ENCODE data around the gene REEP3.

REEP3 gene

GRCh38 chr10:63629363-63630084 is 108.3 kb downstream of the REEP3 start (continued):
- TF ChIP-seq, protein P1, sequence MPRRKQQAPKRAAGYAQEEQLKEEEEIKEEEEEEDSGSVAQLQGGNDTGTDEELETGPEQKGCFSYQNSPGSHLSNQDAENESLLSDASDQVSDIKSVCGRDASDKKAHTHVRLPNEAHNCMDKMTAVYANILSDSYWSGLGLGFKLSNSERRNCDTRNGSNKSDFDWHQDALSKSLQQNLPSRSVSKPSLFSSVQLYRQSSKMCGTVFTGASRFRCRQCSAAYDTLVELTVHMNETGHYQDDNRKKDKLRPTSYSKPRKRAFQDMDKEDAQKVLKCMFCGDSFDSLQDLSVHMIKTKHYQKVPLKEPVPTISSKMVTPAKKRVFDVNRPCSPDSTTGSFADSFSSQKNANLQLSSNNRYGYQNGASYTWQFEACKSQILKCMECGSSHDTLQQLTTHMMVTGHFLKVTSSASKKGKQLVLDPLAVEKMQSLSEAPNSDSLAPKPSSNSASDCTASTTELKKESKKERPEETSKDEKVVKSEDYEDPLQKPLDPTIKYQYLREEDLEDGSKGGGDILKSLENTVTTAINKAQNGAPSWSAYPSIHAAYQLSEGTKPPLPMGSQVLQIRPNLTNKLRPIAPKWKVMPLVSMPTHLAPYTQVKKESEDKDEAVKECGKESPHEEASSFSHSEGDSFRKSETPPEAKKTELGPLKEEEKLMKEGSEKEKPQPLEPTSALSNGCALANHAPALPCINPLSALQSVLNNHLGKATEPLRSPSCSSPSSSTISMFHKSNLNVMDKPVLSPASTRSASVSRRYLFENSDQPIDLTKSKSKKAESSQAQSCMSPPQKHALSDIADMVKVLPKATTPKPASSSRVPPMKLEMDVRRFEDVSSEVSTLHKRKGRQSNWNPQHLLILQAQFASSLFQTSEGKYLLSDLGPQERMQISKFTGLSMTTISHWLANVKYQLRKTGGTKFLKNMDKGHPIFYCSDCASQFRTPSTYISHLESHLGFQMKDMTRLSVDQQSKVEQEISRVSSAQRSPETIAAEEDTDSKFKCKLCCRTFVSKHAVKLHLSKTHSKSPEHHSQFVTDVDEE (CRISPR knock-in tag; IDR thresholded peaks at IDR 0.05), result peak; percentile 26; the same call in 1 of the 2 replicates
- TF ChIP-seq SNAI2 (CRISPR knock-in tag; IDR thresholded peaks at IDR 0.05) (no peak), TCF4 (CRISPR knock-in tag; IDR thresholded peaks at IDR 0.05; ENCODE audit: borderline replicate concordance) (peak; percentile 88), CREB5 (CRISPR knock-in tag; IDR thresholded peaks at IDR 0.05; ENCODE audit: low read depth) (peak; percentile 72; the same call in 1 of the 2 replicates), GLIS3 (CRISPR knock-in tag; IDR thresholded peaks at IDR 0.05) (0 out of 2 replicates have a peak, but pooled peaks have one; percentile 22), PPARA (CRISPR knock-in tag; IDR thresholded peaks at IDR 0.05; ENCODE audit: borderline replicate concordance) (no peak)

DNA sequence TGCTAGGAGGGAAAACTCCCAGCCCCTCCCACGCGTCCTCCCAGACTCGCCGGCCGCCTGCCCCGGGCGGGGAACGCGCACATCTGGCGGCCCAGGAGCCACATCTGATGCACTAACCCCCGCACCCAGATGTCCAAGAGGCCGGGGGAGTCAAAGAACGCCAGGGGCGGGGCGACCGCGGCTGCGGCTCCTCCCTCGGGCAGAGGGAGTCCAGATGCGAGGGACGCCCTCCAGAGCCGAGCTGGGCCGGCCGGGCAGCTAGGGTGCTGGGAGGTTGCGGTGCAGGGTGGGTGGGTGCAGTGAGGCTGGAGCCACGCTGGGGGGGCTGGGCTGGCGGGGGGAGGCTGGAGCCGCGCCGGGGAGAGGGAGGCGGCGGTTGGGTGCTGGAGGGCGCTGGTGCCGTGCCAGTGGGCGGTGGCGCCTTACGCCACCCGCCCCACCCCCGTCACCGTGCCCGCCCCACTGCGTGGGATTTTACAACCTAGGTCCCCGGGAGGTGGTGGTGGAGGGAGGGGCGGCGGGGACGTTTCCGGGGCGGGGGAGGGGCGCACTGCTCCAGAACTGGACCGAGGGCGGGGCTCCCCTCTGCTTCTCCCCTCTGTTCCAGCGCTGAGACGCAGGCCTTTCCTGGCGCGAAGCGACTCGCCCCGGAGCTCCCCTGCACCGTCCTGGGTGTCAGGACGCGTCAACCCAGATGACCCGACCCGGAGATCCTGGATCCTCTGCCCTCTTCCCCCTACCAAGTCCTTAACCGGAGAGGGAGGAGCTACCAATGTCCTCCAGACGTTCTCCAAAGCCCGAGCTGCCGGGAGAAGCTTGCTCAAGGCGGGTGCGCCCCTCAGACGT is 109.1 kb downstream of the REEP3 start:
- TF ChIP-seq RARB (CRISPR knock-in tag; IDR thresholded peaks at IDR 0.05) (no peak), ZNF565 (CRISPR knock-in tag; conservative IDR thresholded peaks at IDR 0.05; ENCODE audit: low read depth) (no peak), ESRRG (CRISPR knock-in tag; IDR thresholded peaks at IDR 0.05) (no peak), GLIS3 (CRISPR knock-in tag; IDR thresholded peaks at IDR 0.05) (no peak), TOX (CRISPR knock-in tag; IDR thresholded peaks at IDR 0.05; ENCODE audit: borderline replicate concordance) (no peak), ZNF8 (CRISPR knock-in tag; IDR thresholded peaks at IDR 0.05) (no peak), OSR1 (CRISPR knock-in tag; IDR thresholded peaks at IDR 0.05) (no peak), PPARA (CRISPR knock-in tag; IDR thresholded peaks at IDR 0.05; ENCODE audit: borderline replicate concordance) (no peak), TCF4 (CRISPR knock-in tag; IDR thresholded peaks at IDR 0.05; ENCODE audit: borderline replicate concordance) (peak; percentile 81; the same call in 1 of the 2 replicates)
- ATAC-seq, result peak; percentile 72

- TF ChIP-seq PPARA (CRISPR knock-in tag; IDR thresholded peaks at IDR 0.05; ENCODE audit: borderline replicate concordance) (no peak), ARNTL (CRISPR knock-in tag; IDR thresholded peaks at IDR 0.05; ENCODE audit: borderline replicate concordance, low read depth) (no peak), TOX (CRISPR knock-in tag; IDR thresholded peaks at IDR 0.05; ENCODE audit: borderline replicate concordance) (no peak), ZNF8 (CRISPR knock-in tag; IDR thresholded peaks at IDR 0.05) (no peak), ZNF70 (CRISPR knock-in tag; IDR thresholded peaks at IDR 0.05) (no peak), ZC3H10 (CRISPR knock-in tag; IDR thresholded peaks at IDR 0.05) (no peak), ZNF565 (CRISPR knock-in tag; conservative IDR thresholded peaks at IDR 0.05; ENCODE audit: low read depth) (no peak), ISL1 (CRISPR knock-in tag; IDR thresholded peaks at IDR 0.05) (no peak), TCF4 (CRISPR knock-in tag; IDR thresholded peaks at IDR 0.05; ENCODE audit: borderline replicate concordance) (no peak), ZFP3 (CRISPR knock-in tag; IDR thresholded peaks at IDR 0.05) (no peak)
- no peak for ATAC-seq
These were observed 109.9 kb downstream of the REEP3 start for GRCh38 chr10:63630931-63631680.

- ATAC-seq, result no peak
- no peak for TF ChIP-seq GLIS3 (CRISPR knock-in tag; IDR thresholded peaks at IDR 0.05)
- no peak for TF ChIP-seq RARB (CRISPR knock-in tag; IDR thresholded peaks at IDR 0.05)
- no peak for TF ChIP-seq ZFP3 (CRISPR knock-in tag; IDR thresholded peaks at IDR 0.05)
- no peak for TF ChIP-seq ZC3H10 (CRISPR knock-in tag; IDR thresholded peaks at IDR 0.05)
- TF ChIP-seq, protein P2, sequence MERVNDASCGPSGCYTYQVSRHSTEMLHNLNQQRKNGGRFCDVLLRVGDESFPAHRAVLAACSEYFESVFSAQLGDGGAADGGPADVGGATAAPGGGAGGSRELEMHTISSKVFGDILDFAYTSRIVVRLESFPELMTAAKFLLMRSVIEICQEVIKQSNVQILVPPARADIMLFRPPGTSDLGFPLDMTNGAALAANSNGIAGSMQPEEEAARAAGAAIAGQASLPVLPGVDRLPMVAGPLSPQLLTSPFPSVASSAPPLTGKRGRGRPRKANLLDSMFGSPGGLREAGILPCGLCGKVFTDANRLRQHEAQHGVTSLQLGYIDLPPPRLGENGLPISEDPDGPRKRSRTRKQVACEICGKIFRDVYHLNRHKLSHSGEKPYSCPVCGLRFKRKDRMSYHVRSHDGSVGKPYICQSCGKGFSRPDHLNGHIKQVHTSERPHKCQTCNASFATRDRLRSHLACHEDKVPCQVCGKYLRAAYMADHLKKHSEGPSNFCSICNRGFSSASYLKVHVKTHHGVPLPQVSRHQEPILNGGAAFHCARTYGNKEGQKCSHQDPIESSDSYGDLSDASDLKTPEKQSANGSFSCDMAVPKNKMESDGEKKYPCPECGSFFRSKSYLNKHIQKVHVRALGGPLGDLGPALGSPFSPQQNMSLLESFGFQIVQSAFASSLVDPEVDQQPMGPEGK (CRISPR knock-in tag; IDR thresholded peaks at IDR 0.05; ENCODE audit: borderline replicate concordance), result no peak
- TF ChIP-seq OSR1 (CRISPR knock-in tag; IDR thresholded peaks at IDR 0.05), result no peak
- TF ChIP-seq CSDC2 (CRISPR knock-in tag; IDR thresholded peaks at IDR 0.05), result no peak
- no peak for TF ChIP-seq ISL1 (CRISPR knock-in tag; IDR thresholded peaks at IDR 0.05)
- TF ChIP-seq ESRRG (CRISPR knock-in tag; IDR thresholded peaks at IDR 0.05), result no peak
- TF ChIP-seq BACH2 (CRISPR knock-in tag; IDR thresholded peaks at IDR 0.05; ENCODE audit: borderline replicate concordance), result no peak
- TF ChIP-seq TOX (CRISPR knock-in tag; IDR thresholded peaks at IDR 0.05; ENCODE audit: borderline replicate concordance), result no peak
- no peak for TF ChIP-seq CREB5 (CRISPR knock-in tag; IDR thresholded peaks at IDR 0.05; ENCODE audit: low read depth)
- no peak for TF ChIP-seq ZNF565 (CRISPR knock-in tag; conservative IDR thresholded peaks at IDR 0.05; ENCODE audit: low read depth)
- TF ChIP-seq, protein P1 (CRISPR knock-in tag; IDR thresholded peaks at IDR 0.05), result no peak
These were observed 110.8 kb downstream of the REEP3 start for GRCh38 chr10:63631991-63632390.

Measured in SK-N-SH treated with all-trans-retinoic acid at 6 μM for 48 hours (cell line).